Effector CD8-positive, alpha-beta T cell (primary cell): Measurements from ENCODE around the gene TMEM35B.
"Not testable (repeated sequence)": the region's sequence is repeated elsewhere in the genome, so short reads cannot be mapped to it uniquely, and the experiment has no call there.

ENCODE experiments used
- DNase-seq: peaks from one replicate; lab custom pipeline; 2025; lab: John Stamatoyannopoulos, UW

TMEM35B gene

DNA sequence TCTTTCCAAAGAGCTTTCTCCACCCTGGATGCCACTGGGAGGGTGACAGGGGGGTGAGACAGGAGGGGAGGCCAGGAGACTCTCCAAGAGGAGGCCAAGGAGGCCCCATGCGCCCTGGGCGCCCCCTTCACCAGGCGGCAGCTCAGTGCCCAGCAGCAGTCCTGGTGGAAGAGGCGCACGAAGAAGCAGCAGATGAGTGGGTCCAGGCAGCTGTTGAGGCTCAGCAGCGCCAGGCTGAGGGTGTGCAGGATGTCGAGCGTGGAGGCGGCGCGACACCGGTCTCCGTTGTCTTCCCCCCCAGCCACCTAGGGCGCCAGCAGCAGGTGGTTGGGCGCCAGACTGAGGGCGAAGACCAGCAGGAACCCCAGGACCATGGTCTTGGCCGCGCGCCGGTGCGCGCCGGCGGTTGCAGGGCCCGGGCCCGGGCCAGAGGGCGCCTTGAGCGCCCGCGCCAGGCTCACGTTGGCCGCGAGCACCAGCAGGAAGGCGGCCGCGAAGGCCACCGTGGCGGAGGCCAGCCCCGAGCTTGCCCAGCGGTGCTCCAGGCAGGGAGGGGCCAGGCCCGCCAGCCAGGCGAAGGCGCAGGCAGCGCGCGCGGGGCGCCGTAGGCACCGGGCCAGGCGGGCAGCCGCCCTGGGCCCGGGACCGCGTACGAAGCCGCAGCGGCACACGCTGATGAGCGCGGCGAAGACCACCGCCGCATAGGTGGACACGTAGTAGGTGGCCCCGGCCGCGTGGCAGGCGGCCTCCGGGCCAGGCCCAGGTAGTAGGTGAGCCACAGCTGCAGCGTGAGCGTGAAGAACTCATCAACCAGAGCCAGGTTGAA, 8.6 kb downstream of the TMEM35B start:
- DNase-seq, result no peak

DNA sequence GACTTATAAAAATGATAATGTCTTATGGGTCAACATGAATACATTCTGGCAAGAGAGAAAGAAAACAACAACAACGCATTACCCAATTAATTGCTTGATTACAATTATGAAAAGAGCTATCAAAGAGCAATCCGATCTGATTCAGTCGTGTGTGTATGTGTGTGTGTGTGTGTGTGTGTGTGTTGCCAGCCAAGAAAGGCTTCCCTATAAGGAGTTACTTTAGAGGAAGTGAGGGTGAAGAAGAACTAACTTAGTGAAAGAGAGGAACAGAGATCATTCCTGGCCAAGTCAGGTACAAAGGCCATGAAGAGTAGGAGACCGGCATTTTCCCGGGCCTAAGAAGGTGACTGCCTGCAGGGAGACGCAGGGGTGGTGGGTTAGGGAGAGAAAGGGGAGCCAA, 9.4 kb downstream of the TMEM35B start:
- DNase-seq, result no peak

DNA sequence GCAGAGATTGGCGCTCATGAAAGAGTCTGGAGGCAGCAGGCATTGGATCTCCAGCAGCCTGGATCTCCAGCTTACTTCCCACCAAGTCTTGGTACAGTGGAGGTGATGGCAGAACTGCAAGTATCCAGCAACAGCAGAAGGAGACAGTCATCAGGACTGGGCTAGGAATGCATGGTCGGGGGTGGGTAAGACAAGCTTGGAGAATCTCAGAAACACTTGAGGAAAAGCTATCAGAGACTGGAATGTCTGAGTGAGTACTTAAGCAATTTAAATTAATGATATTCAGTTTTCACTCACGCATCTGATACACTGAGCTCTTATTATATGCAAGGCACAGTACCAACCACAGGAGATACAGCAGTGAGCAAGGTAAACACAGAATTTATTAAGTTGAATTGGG, 9.8 kb downstream of the TMEM35B start:
- DNase-seq, result no peak

DNA sequence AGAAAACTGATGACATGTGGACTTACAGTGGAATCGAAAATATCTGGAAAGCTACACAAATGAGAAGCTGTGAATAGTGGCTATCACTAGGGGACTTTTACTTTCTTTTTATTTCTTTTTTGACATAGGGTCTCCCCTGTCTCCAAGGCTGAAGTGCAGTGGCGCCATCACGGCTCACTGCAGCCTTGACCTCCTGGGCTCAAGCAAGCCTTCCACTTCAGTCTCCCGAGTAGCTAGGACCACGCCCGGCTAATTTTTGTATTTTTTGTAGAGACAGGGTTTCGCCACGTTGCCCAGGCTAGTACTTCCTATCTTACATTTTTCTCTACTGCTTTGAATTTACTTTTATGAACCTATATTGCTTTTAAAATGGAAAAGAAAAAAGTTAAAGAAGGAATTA, 10.5 kb downstream of the TMEM35B start:
- no peak for DNase-seq

DNA sequence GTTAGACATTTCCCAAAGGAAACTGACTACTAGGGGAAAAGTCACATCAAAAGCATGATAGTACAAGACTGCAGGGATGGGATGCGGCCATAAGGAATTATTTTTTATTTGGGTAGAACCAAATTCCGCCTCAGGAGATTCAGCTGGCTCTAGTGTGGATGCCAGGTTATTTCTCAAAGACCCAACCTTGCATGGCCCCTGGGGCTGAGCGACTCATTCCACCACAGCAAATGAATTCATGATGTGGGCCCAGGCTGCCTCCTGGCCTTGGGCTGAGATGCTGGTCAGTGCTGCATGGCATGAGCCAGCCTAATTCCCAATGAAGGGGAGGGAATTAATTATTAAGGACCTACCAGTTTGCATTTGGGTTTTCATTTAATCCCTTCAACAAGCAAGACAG, 11.8 kb downstream of the TMEM35B start:
- DNase-seq, result no peak

DNA sequence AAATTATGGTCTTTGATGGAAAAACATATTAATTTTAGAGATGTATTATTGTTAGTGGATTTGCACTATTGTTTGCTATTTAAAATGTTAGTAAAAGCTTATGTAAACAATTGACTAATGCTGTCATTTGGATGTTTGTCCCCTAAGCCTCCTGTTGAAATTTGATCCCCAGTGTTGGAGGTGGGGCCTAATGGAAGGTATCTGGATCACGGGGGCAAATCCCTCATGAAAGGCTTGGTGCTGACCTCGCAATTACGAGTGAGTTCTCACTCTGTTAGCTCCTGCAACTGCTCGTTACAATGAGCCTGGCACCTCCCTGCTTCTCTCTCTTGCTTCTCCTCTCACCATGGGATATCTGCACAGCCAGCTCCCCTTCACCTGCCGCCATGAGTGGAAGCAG, 14.3 kb downstream of the TMEM35B start:
- no peak for DNase-seq

DNA sequence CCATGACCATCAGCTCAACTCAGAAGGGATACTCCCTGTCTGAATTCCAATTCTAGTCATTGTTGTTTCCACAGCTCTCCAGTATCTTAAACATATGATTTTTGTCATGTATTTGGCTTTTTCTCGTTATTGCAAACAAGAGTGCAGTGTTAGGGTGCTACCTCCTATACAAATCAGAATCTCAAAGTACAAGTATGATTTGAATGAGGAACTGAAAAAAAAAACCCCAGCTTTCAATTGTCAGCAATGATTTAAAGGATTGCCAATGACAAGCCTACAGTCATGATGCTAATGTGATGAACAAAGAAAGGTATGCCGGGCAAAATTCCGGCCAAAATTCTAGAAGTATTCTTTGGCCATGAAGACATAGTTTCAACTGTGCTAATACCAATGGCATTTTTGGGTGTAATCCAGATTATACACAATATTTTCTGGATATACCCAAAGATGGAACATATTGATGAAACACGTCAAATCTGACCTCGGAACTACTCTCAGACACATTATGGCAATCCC, 14.9 kb downstream of the TMEM35B start:
- no peak for DNase-seq

DNA sequence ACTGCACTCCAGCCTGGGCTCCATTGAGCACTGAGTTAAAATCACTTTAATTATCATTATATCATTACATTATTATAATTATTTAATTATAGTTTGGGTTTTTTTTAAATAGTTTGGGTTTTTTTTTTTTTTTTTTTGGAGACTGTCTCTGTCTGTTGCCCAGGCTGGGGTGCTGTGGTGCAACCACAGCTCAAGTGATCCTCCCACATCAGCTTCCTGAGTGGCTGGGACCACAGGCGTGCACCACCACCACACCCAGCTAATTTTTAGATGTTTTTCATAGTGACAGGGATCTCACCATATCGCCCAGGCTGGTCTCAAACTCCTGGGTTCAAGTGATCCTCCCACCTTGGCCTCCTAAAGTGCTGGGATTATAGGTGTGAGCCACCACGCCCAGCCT, 16.9 kb downstream of the TMEM35B start:
- DNase-seq, result not testable (repeated sequence)

DNA sequence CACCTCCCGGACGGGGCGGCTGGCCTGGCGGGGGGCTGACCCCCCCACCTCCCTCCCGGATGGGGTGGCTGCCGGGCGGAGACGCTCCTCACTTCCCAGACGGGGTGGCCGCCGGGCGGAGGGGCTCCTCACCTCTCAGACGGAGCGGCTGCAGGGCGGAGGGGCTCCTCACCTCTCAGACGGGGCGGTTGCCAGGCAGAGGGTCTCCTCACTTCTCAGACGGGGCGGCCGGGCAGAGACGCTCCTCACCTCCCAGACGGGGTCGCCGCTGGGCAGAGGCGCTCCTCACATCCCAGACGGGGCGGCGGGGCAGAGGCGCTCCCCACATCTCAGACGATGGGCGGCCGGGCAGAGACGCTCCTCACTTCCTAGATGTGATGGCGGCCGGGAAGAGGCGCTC, 17.5 kb downstream of the TMEM35B start:
- DNase-seq, result not testable (repeated sequence)

DNA sequence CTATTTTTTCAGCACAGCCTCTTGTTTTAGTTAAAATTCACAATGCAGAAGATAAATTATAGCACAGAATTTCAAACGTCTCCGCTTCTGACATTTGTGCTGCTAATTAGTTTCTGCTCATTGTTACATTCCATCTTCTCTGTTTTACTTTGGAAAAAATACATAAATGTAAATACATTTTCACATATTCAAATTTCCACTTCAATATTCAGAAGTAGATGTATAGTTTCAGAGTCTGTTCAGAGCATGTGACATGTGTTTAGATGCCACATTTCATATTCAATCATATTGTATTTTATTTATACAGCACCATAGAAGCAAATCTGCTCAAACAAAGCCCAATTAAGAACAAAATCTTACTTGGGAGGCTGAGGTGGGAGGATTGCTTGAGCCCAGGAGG, 19.6 kb downstream of the TMEM35B start:
- DNase-seq, result no peak

DNA sequence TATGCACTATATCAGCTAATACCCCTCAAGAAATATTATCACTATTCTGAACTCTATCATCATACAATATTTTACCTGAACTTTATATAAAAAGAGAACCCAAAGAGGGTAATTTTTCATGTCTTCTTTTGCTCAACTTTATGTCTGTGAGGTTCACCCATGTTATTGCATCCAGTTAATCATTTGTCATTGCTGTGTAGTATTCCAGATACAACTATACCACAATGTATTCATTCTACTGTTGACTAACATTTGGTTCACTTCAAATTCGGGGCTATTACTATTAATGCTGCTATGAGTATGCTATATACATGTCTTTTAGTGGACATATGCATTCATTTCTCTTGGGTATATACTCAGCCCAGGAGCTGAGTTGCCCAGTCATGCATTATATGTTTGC, 34.7 kb downstream of the TMEM35B start:
- no peak for DNase-seq

DNA sequence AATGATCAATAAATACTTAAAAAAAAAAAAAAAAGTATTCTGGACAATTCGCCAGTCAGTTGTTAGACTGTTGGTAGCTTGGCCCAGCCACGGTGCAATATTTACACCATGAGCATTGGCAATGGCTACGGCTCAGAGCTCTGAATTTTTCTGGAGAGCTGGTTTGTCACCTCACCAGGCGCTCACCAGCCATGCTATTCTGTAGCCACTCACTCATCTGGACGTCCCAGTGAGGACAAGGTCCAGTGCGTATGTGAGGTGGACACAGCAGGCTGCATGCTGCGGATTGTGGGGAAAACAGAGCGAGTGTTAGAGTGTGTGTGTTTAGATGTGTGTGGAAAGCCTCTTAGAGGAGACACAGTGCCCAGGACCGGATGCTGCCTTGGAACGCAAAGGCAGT, 36.4 kb downstream of the TMEM35B start:
- not testable (repeated sequence) for DNase-seq

DNA sequence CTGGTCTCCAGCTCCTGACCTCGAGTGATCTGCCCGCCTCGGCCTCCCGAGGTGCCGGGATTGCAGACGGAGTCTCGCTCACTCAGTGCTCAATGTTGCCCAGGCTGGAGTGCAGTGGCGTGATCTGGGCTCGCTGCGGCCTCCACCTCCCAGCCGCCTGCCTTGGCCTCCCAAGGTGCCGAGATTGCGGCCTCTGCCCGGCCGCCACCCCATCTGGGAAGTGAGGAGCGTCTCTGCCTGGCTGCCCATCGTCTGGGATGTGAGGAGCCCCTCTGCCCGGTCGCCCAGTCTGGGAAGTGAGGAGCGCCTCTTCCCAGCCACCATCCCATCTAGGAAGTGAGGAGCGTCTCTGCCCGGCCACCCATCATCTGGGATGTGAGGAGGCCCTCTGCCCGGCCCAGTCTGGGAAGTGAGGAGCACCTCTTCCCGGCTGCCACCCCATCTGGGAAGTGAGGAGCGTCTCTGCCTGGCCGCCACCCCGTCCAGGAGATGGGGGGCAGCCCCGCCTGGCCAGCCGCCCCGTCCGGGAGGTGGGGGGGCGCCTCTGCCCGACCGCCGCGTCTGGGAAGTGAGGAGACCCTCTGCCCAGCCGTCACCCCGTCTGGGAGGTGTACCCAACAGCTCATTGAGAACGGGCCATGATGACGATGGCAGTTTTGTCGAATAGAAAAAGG, 37.4 kb downstream of the TMEM35B start:
- not testable (repeated sequence) for DNase-seq

DNA sequence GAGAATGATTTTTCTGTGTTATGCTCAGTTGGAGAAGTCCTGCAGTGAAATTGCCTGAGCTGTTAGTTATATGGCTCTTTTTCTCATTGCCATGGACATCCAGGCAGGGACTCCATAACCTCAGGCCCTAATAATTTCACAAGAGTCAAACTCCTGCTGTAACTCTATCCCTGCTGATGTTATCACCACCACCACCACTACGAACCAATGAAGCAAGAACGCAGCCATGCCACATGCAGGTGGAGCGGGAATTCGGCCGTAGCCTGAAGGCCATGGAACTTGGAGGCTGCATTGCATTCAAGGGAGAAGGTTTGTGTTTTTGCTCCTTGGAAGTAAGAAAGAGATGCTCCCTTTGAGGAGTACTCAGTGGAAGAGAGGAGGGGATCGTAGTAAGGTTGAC, 38.9 kb downstream of the TMEM35B start:
- no peak for DNase-seq

DNA sequence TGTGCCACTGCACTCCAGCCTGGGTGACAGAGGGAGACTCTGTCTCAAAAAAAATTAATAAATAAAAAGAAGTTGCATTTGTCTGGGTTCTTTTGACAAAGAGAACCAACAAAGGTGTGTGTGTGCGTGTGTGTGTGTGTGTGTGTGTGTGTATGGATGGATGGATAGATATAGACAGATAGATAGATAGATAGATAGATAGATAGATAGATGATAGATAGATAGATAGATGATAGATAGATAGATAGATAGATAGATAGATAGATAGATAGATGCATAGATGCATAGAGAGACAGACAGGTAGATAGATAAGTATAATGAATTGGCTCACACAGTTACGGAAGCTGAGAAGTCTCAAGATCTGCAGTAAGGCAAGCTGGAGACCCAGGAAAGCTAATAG, 43.3 kb downstream of the TMEM35B start:
- DNase-seq, result not testable (repeated sequence)
